Skeletal muscle cell (primary cell): Measurements from ENCODE around the gene DENND6B.
"Not testable (repeated sequence)": the region's sequence is repeated elsewhere in the genome, so short reads cannot be mapped to it uniquely, and the experiment has no call there.

Experiments used
- DNase-seq: peaks from one replicate; pipeline ENCODE4 v3.0.0-alpha.2; 2010; ENCODE audit warnings: low read depth
- H3K4me3 ChIP-seq: 2 replicates; pipeline ENCODE4 v1.5.1; 2011; ENCODE audit warnings: low read depth, mild to moderate bottlenecking, control low read depth, low read length, moderate library complexity

Gene DENND6B

GRCh38 chr22:50276143-50276542, 50.7 kb downstream of the DENND6B start:
- DNase-seq, result no peak
- H3K4me3 ChIP-seq, result no peak overlapping the region

GRCh38 chr22:50275181-50276055, 51.4 kb downstream of the DENND6B start:
- H3K4me3 ChIP-seq, result no peak overlapping the region
- no peak for DNase-seq

- no peak for DNase-seq
- H3K4me3 ChIP-seq, result no peak overlapping the region
These were observed 52.0 kb downstream of the DENND6B start for GRCh38 chr22:50274771-50275170.

GRCh38 chr22:50274311-50274710, 52.5 kb downstream of the DENND6B start:
- H3K4me3 ChIP-seq, result no peak overlapping the region
- no peak for DNase-seq

- not testable (repeated sequence) for H3K4me3 ChIP-seq, DNase-seq
These were observed 53.0 kb downstream of the DENND6B start for GRCh38 chr22:50273781-50274180.

GRCh38 chr22:50273352-50273751, 53.5 kb downstream of the DENND6B start:
- DNase-seq, H3K4me3 ChIP-seq: not testable (repeated sequence)

GRCh38 chr22:50272044-50272802, 54.6 kb downstream of the DENND6B start:
- DNase-seq, result no peak
- H3K4me3 ChIP-seq, result no peak overlapping the region

- peak overlapping the region; percentile 64 for H3K4me3 ChIP-seq
- DNase-seq, result no peak
These were observed 55.3 kb downstream of the DENND6B start for GRCh38 chr22:50271519-50271970.

GRCh38 chr22:50270666-50271394, 56.0 kb downstream of the DENND6B start:
- DNase-seq, result no peak
- H3K4me3 ChIP-seq, result peak overlapping the region; percentile 64

GRCh38 chr22:50269970-50270665, 56.7 kb downstream of the DENND6B start, which contains the start of gene MAPK11:
Gene MAPK11 (minus strand): TSS chr22:50270380. CDS start chr22:50270292, 88 bp downstream.
- no peak for DNase-seq
- peak within 1 kb of the TSS; percentile 64 for H3K4me3 ChIP-seq

GRCh38 chr22:50269573-50269969, 57.2 kb downstream of the DENND6B start:
- H3K4me3 ChIP-seq, result peak overlapping the region; percentile 64
- no peak for DNase-seq

GRCh38 chr22:50268655-50269113, 58.1 kb downstream of the DENND6B start:
- H3K4me3 ChIP-seq, result no peak overlapping the region
- no peak for DNase-seq

GRCh38 chr22:50267591-50268390, 59.0 kb downstream of the DENND6B start:
- H3K4me3 ChIP-seq, result peak overlapping the region; percentile 42
- DNase-seq, result no peak

- peak overlapping the region; percentile 42 for H3K4me3 ChIP-seq
- no peak for DNase-seq
These were observed 59.8 kb downstream of the DENND6B start for GRCh38 chr22:50266994-50267393.

GRCh38 chr22:50264946-50265669, 61.7 kb downstream of the DENND6B start:
- DNase-seq, result no peak
- no peak overlapping the region for H3K4me3 ChIP-seq

- no peak overlapping the region for H3K4me3 ChIP-seq
- no peak for DNase-seq
These were observed 62.6 kb downstream of the DENND6B start for GRCh38 chr22:50264104-50264745.

GRCh38 chr22:50262973-50263617, 63.7 kb downstream of the DENND6B start:
- DNase-seq, result no peak
- H3K4me3 ChIP-seq, result no peak overlapping the region
